ENCODE data around the gene CHGA.

- TF ChIP-seq CTCF (IDR thresholded peaks at IDR 0.05) (no peak), POLR2A (IDR thresholded peaks at IDR 0.05) (no peak)
Measured at GRCh38 chr14:92924247-92924646, 1.3 kb downstream of the CHGA start.
